ENCODE results near the gene ULK1.

Gene ULK1

DNA sequence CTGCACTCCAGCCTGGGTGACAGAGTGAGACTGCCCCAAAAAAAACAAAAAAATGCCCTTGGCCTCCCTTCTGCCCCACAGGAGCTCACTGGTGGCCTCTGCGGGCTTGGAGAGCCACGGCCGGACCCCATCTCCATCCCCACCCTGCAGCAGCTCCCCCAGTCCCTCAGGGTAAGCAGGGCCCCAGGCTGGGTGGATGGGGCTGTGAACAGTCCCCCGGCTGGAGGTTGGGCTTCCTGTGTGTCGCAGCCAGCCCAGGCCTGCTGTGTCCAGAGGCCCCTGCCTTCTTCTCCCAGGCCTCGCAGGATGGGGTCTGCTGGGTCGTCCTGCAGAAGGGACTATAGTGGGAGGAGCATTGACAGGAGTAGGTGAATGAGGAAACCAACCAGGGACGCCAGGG, 19.2 kb downstream of the ULK1 start:
- H3K4me3 ChIP-seq (ENCODE audit: low read depth, low read length): no peak overlapping the region
- TF ChIP-seq, protein P1, sequence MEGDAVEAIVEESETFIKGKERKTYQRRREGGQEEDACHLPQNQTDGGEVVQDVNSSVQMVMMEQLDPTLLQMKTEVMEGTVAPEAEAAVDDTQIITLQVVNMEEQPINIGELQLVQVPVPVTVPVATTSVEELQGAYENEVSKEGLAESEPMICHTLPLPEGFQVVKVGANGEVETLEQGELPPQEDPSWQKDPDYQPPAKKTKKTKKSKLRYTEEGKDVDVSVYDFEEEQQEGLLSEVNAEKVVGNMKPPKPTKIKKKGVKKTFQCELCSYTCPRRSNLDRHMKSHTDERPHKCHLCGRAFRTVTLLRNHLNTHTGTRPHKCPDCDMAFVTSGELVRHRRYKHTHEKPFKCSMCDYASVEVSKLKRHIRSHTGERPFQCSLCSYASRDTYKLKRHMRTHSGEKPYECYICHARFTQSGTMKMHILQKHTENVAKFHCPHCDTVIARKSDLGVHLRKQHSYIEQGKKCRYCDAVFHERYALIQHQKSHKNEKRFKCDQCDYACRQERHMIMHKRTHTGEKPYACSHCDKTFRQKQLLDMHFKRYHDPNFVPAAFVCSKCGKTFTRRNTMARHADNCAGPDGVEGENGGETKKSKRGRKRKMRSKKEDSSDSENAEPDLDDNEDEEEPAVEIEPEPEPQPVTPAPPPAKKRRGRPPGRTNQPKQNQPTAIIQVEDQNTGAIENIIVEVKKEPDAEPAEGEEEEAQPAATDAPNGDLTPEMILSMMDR (IDR thresholded peaks at IDR 0.05; ENCODE audit: low read depth, low read length): no peak

DNA sequence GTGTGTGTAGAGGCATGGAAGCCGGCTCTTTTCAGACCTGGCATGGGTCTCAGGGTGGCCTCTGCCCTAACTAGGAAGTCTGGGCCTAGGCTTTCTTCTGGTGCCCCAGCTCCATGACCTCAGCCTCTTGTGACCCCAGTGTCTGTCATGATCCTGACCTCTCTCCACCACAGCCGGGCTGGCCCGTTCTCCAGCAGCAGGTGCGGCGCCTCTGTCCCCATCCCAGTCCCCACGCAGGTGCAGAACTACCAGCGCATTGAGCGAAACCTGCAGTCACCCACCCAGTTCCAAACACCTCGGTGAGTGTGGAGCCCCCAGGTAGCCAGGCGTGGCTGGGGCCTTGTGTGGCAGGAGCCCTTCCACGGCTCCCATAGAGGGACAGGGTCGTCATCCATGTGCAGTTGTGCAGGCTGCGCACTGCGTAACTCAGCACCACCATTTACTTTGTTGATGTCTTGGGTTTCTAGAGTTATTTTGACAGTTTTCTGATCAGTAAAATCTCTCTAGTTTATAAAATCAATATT, 19.8 kb downstream of the ULK1 start:
- TF ChIP-seq, protein P1 (IDR thresholded peaks at IDR 0.05; ENCODE audit: low read depth, low read length): no peak
- no peak overlapping the region for H3K4me3 ChIP-seq (ENCODE audit: low read depth, low read length)

DNA sequence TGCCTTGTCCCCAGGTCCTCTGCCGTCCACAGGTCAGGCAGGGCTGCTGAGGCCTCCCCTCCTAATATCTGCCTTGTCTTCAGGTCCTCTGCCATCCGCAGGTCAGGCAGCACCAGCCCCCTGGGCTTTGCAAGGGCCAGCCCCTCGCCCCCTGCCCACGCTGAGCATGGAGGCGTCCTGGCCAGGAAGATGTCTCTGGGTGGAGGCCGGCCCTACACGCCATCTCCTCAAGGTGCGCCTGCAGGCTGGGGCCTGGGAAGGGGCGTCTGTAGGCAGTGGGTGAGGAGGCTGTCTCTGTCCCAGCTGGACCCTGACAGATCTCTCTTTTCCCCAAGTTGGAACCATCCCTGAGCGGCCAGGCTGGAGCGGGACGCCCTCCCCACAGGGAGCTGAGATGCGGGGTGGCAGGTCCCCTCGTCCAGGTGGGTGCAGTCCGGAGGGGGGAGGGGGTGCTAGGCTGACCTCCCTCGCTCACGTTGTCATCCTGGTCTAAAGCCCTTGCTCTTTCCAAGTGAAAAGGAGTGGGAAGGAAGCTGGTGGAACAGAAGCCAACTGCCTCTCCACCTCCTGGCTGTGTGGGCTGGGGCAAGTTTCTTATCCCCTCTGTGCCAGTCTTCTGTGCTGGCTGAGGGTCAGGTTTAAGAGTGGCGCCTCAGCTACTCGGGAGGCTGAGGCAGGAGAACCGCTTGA, 20.7 kb downstream of the ULK1 start:
- TF ChIP-seq, protein P1 (IDR thresholded peaks at IDR 0.05; ENCODE audit: low read depth, low read length): no peak
- H3K4me3 ChIP-seq (ENCODE audit: low read depth, low read length): no peak overlapping the region

DNA sequence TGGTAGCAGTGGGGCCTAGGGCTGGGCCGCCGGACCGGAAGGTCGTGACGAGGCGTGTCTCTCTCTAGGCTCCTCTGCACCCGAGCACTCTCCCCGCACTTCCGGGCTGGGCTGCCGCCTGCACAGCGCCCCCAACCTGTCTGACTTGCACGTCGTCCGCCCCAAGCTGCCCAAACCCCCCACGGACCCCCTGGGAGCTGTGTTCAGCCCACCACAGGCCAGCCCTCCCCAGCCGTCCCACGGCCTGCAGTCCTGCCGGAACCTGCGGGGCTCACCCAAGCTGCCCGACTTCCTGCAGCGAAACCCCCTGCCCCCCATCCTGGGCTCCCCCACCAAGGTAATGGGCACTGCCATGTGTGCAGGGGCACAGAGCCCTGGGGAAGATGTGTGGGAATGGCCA, 21.4 kb downstream of the ULK1 start:
- TF ChIP-seq, protein P1 (IDR thresholded peaks at IDR 0.05; ENCODE audit: low read depth, low read length): no peak
- no peak overlapping the region for H3K4me3 ChIP-seq (ENCODE audit: low read depth, low read length)

DNA sequence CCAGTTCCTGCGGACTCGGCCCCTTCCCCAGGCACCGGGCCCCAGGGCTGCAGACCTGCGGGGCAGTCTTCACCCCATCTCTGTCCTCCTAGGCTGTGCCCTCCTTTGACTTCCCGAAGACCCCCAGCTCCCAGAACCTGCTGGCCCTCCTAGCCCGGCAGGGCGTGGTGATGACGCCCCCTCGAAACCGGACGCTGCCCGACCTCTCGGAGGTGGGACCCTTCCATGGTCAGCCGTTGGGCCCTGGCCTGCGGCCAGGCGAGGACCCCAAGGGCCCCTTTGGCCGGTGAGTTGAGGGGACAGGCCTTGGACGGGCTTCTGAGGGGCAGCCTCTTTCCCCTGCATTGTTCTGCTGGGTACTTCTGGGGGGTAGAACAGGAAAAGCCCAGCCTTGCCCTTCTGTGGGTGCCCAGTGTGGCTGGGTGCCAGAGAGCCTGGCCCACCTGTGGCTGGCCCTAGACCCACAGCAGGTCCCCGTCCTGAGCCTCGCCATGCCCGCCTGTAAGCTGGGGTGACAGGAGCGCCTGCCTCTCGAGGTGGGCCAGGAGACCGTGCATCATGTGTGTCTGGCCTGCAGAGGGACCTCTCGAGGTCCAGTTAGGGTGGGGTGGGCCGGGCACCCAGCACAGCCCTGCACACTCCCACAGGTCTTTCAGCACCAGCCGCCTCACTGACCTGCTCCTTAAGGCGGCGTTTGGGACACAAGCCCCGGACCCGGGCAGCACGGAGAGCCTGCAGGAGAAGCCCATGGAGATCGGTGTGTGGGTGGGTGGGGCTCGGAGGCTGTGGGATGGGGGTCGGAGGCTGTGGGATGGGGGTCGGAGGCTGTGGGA, 22.1 kb downstream of the ULK1 start:
- no peak overlapping the region for H3K4me3 ChIP-seq (ENCODE audit: low read depth, low read length)
- TF ChIP-seq, protein P1 (IDR thresholded peaks at IDR 0.05; ENCODE audit: low read depth, low read length): no peak

DNA sequence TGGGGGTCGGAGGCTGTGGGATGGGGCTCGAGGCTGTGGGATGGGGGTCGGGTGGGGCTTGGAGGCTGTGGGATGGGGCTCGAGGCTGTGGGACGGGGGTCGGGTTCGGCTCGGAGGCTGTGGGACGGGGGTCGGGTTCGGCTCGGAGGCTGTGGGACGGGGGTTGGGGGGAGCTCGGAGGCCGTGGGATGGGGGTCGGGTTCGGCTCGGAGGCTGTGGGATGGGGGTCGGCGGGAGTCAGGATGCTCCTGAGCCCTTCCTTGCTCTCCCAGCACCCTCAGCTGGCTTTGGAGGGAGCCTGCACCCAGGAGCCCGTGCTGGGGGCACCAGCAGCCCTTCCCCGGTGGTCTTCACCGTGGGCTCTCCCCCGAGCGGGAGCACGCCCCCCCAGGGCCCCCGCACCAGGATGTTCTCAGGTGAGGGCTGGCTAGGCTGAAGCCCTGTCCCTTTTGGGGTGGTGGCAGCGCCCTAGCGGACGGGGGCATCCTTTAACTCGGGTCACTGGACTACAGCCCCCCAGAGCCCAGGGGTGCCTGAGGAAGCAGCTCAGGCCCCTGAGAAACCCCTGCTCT, 22.8 kb downstream of the ULK1 start:
- TF ChIP-seq, protein P1 (IDR thresholded peaks at IDR 0.05; ENCODE audit: low read depth, low read length): no peak
- no peak overlapping the region for H3K4me3 ChIP-seq (ENCODE audit: low read depth, low read length)

All from WI38 (cell line).